Measurements from ENCODE around the gene NUP43. TPM values are rescaled to one million over a fixed set of nuclear protein-coding genes. Genes with fewer than 3 reads are reported as not detected.

NUP43 gene
- total RNA-seq, 1 donor from 2014 or later, result 27.6 TPM

GRCh38 chr6:149766156-149766769 is 19.9 kb upstream of the NUP43 start:
- Mint-ChIP-seq H3K9me3 (ENCODE audit: unreplicated experiment) (peaks cover 4% of the 10 kb centered on the region), H3K27ac (ENCODE audit: unreplicated experiment) (no peak overlapping the region), H3K27me3 (ENCODE audit: unreplicated experiment) (peaks cover 3% of the 10 kb centered on the region), H3K4me1 (ENCODE audit: low read depth, unreplicated experiment) (peaks cover 2% of the 10 kb centered on the region), H3K36me3 (ENCODE audit: unreplicated experiment) (peaks cover 12% of the 10 kb centered on the region), H3K4me3 (ENCODE audit: unreplicated experiment) (no peak overlapping the region)
- no peak for DNase-seq
- no peak for TF ChIP-seq CTCF (IDR thresholded peaks at IDR 0.05; ENCODE audit: partially characterized antibody, unreplicated experiment)

- H3K27me3 Mint-ChIP-seq (ENCODE audit: unreplicated experiment), result peaks cover under 1% of the 10 kb centered on the region
- no peak for TF ChIP-seq CTCF (IDR thresholded peaks at IDR 0.05; ENCODE audit: partially characterized antibody, unreplicated experiment)
- peaks cover 4% of the 10 kb centered on the region for H3K9me3 Mint-ChIP-seq (ENCODE audit: unreplicated experiment)
- H3K36me3 Mint-ChIP-seq (ENCODE audit: unreplicated experiment), result peaks cover 12% of the 10 kb centered on the region
- no peak for DNase-seq
- H3K27ac Mint-ChIP-seq (ENCODE audit: unreplicated experiment), result no peak overlapping the region
- no peak overlapping the region for H3K4me3 Mint-ChIP-seq (ENCODE audit: unreplicated experiment)
- H3K4me1 Mint-ChIP-seq (ENCODE audit: low read depth, unreplicated experiment), result peaks cover under 1% of the 10 kb centered on the region
These were observed 17.5 kb upstream of the NUP43 start for GRCh38 chr6:149763866-149764265.

GRCh38 chr6:149761438-149761837 is 15.1 kb upstream of the NUP43 start:
- no peak for DNase-seq
- Mint-ChIP-seq H3K27me3 (ENCODE audit: unreplicated experiment) (no peaks in the 10 kb centered on the region), H3K9me3 (ENCODE audit: unreplicated experiment) (peaks cover 2% of the 10 kb centered on the region), H3K27ac (ENCODE audit: unreplicated experiment) (no peak overlapping the region), H3K4me1 (ENCODE audit: low read depth, unreplicated experiment) (no peaks in the 10 kb centered on the region), H3K36me3 (ENCODE audit: unreplicated experiment) (peaks cover 8% of the 10 kb centered on the region), H3K4me3 (ENCODE audit: unreplicated experiment) (no peak overlapping the region)
- no peak for TF ChIP-seq CTCF (IDR thresholded peaks at IDR 0.05; ENCODE audit: partially characterized antibody, unreplicated experiment)

- Mint-ChIP-seq H3K36me3 (ENCODE audit: unreplicated experiment) (no peaks in the 10 kb centered on the region), H3K9me3 (ENCODE audit: unreplicated experiment) (peaks cover 2% of the 10 kb centered on the region), H3K27ac (ENCODE audit: unreplicated experiment) (no peak overlapping the region), H3K27me3 (ENCODE audit: unreplicated experiment) (no peaks in the 10 kb centered on the region), H3K4me3 (ENCODE audit: unreplicated experiment) (no peak overlapping the region), H3K4me1 (ENCODE audit: low read depth, unreplicated experiment) (peaks cover 4% of the 10 kb centered on the region)
- TF ChIP-seq CTCF (IDR thresholded peaks at IDR 0.05; ENCODE audit: partially characterized antibody, unreplicated experiment), result no peak
- DNase-seq, result no peak
These were observed 9.9 kb upstream of the NUP43 start for GRCh38 chr6:149756261-149756636.

- Mint-ChIP-seq H3K9me3 (ENCODE audit: unreplicated experiment) (peaks cover 5% of the 10 kb centered on the region), H3K36me3 (ENCODE audit: unreplicated experiment) (no peaks in the 10 kb centered on the region), H3K4me3 (ENCODE audit: unreplicated experiment) (peak overlapping the region; percentile 5), H3K27ac (ENCODE audit: unreplicated experiment) (peak overlapping the region; percentile 6), H3K27me3 (ENCODE audit: unreplicated experiment) (no peaks in the 10 kb centered on the region), H3K4me1 (ENCODE audit: low read depth, unreplicated experiment) (peaks cover 5% of the 10 kb centered on the region)
- TF ChIP-seq CTCF (IDR thresholded peaks at IDR 0.05; ENCODE audit: partially characterized antibody, unreplicated experiment), result no peak
- no peak for DNase-seq
These were observed 9.3 kb upstream of the NUP43 start for GRCh38 chr6:149755300-149756260.

Measured in glutamatergic neuron (in vitro differentiated cells).